Loucy (cell line): ENCODE measurements around the gene ARID1B.

Source experiments
- CTCF ChIP-seq: fragments of 200-600 bp; sonication (generic); conservative IDR thresholded peaks from 2 replicates; pipeline ENCODE4 v1.5.1; 2014; ENCODE audit warnings: mild to moderate bottlenecking, antibody characterized with exemption, low read length
- EZH2phosphoT487 ChIP-seq: fragments of 200-600 bp; IDR thresholded peaks from 2 replicates; pipeline ENCODE4 v1.6.1; 2018; ENCODE audit warnings: antibody characterized with exemption, mild to moderate bottlenecking, moderate library complexity, borderline replicate concordance

DNA sequence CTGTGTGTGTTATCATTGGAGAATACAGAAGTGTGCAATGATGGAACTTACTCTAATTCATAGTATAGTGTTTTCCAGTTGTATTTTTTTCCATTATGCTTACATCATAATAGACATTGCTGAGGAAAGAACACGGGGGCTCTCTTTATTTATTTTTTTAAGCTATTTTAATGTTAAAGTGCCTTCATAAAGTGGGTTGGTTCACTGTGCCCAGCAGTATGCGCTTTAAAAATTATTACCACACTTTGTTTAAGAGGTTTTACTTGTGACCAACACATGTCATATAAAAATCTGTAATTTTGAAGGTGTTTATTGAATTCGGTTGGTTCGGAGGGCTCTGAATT lies 330.4 kb downstream of the ARID1B start:
- TF ChIP-seq CTCF (no peak), EZH2phosphoT487 (no peak)
